HepG2 (cell line): ENCODE data around the gene OXLD1. TPM values are rescaled to one million over a fixed set of nuclear protein-coding genes. Genes with fewer than 3 reads are reported as not detected.

ENCODE experiments used
- ARID5B ChIP-seq: IDR thresholded peaks from 2 replicates; pipeline ENCODE4 v1.4.0; 2020; ENCODE audit warnings: mild to moderate bottlenecking, missing genetic modification reagents
- CBFB ChIP-seq: sonication (generic); formaldehyde crosslinking; IDR thresholded peaks from 2 replicates; pipeline ENCODE4 v1.4.0; 2020; ENCODE audit warnings: missing genetic modification reagents
- CBX5 ChIP-seq: sonication (generic); formaldehyde crosslinking; IDR thresholded peaks from 2 replicates; pipeline ENCODE4 v1.4.0; 2020; ENCODE audit warnings: missing genetic modification reagents, borderline replicate concordance
- ELF3 ChIP-seq: IDR thresholded peaks from 2 replicates; pipeline ENCODE4 v1.6.1; 2016; ENCODE audit warnings: missing genetic modification reagents, missing compliant biosample characterization
- GATAD1 ChIP-seq: IDR thresholded peaks from 2 replicates; pipeline ENCODE4 v1.6.1; 2016; ENCODE audit warnings: missing genetic modification reagents, missing compliant biosample characterization
- HOXA3 ChIP-seq: sonication (generic); formaldehyde crosslinking; IDR thresholded peaks from 2 replicates; pipeline ENCODE4 v1.5.0; 2020; ENCODE audit warnings: missing genetic modification reagents
- JUND ChIP-seq: sonication (generic); formaldehyde crosslinking; IDR thresholded peaks from 2 replicates; pipeline ENCODE4 v1.8.0; 2022; ENCODE audit warnings: mild to moderate bottlenecking, missing genetic modification reagents
- MAFF ChIP-seq: IDR thresholded peaks from 2 replicates; pipeline ENCODE4 v1.6.1; 2011; ENCODE audit warnings: low read depth, low read length, improper control_type of control experiment
- MAZ ChIP-seq, 2 experiments: sonication (generic) in 1 of 2; formaldehyde crosslinking in 1 of 2; IDR thresholded peaks; 2 replicates each; pipeline versions ENCODE4 v1.5.0 to v1.6.1; 2012 to 2020; ENCODE audit warnings: low read depth in 2 of 2, mild to moderate bottlenecking in 2 of 2, borderline replicate concordance in 1 of 2, improper control_type of control experiment in 1 of 2, low read length in 1 of 2, missing genetic modification reagents in 1 of 2, moderate library complexity in 1 of 2
- MIER3 ChIP-seq: IDR thresholded peaks from 2 replicates; pipeline ENCODE4 v1.6.1; 2016; ENCODE audit warnings: missing compliant biosample characterization, borderline replicate concordance
- MNT ChIP-seq: fragments of 450-650 bp; IDR thresholded peaks from 2 replicates; pipeline ENCODE4 v1.6.1; 2016
- NBN ChIP-seq: fragments of 450-650 bp; conservative IDR thresholded peaks from 2 replicates; pipeline ENCODE4 v1.6.1; 2017
- SSRP1 ChIP-seq: IDR thresholded peaks from 2 replicates; pipeline ENCODE4 v1.6.1; 2016; ENCODE audit warnings: control low read depth
- THAP7 ChIP-seq: sonication (generic); formaldehyde crosslinking; IDR thresholded peaks from 2 replicates; pipeline ENCODE4 v1.8.1; 2023; ENCODE audit warnings: mild to moderate bottlenecking, missing genetic modification reagents
- ZFP36 ChIP-seq: fragments of 150-350 bp; IDR thresholded peaks from 2 replicates; pipeline ENCODE4 v1.6.1; 2018; ENCODE audit warnings: borderline replicate concordance, low read length, low read depth; ENCODE audit not compliant: partially characterized antibody
- ZNF557 ChIP-seq: sonication (generic); formaldehyde crosslinking; IDR thresholded peaks from 2 replicates; pipeline ENCODE4 v1.4.0; 2020; ENCODE audit warnings: missing genetic modification reagents
- ZNF577 ChIP-seq: sonication (generic); formaldehyde crosslinking; IDR thresholded peaks from 2 replicates; pipeline ENCODE4 v1.4.0; 2020; ENCODE audit warnings: mild to moderate bottlenecking, low read depth, missing genetic modification reagents, borderline replicate concordance
- ZNF749 ChIP-seq: sonication (generic); formaldehyde crosslinking; IDR thresholded peaks from 2 replicates; pipeline ENCODE4 v1.8.0; 2022; ENCODE audit warnings: mild to moderate bottlenecking, missing genetic modification reagents, moderate library complexity, borderline replicate concordance
- polyA plus RNA-seq, 8 experiments: library from polyadenylated mRNA; depleted of rRNA in 3 of 8; stranded (reverse) in 7 of 8; unstranded in 1 of 8; fragments of >200 nt; fragmentation: Illumina TruSeq in 4 of 8; extraction: Trizol in 4 of 8; gene quantifications; 2 replicates each; pipeline versions ENCODE4 v1.2.1 to v1.2.3, GENCODE V29; 2011 to 2016; ENCODE audit warnings: low read depth in 4 of 8, missing spikeins in 1 of 8, mixed read lengths in 1 of 8; ENCODE audit not compliant: insufficient read depth in 1 of 8
- total RNA-seq, 5 experiments: library from RNA; depleted of rRNA; stranded (reverse); fragments of >200 nt; fragmentation: Illumina TruSeq; extraction: Trizol; gene quantifications; 2 replicates each; pipeline ENCODE4 v1.2.3, GENCODE V29; 2016; ENCODE audit warnings: low read depth in 1 of 5
- TF ChIP-seq, protein P1 (sequence below): sonication (generic); formaldehyde crosslinking; IDR thresholded peaks from 2 replicates; pipeline ENCODE4 v1.8.1; 2022; ENCODE audit warnings: mild to moderate bottlenecking, missing genetic modification reagents
- TF ChIP-seq, protein P2 (sequence below): sonication (generic); formaldehyde crosslinking; IDR thresholded peaks from 2 replicates; pipeline ENCODE4 v1.5.1; 2020; ENCODE audit warnings: mild to moderate bottlenecking, moderate library complexity, missing genetic modification reagents

Gene OXLD1
- total and polyA plus RNA-seq, 2 of the 13 experiments (the other 11 are each of a cell fraction or from before 2014, with no cell fraction given): 27.1 to 37.5 TPM

DNA sequence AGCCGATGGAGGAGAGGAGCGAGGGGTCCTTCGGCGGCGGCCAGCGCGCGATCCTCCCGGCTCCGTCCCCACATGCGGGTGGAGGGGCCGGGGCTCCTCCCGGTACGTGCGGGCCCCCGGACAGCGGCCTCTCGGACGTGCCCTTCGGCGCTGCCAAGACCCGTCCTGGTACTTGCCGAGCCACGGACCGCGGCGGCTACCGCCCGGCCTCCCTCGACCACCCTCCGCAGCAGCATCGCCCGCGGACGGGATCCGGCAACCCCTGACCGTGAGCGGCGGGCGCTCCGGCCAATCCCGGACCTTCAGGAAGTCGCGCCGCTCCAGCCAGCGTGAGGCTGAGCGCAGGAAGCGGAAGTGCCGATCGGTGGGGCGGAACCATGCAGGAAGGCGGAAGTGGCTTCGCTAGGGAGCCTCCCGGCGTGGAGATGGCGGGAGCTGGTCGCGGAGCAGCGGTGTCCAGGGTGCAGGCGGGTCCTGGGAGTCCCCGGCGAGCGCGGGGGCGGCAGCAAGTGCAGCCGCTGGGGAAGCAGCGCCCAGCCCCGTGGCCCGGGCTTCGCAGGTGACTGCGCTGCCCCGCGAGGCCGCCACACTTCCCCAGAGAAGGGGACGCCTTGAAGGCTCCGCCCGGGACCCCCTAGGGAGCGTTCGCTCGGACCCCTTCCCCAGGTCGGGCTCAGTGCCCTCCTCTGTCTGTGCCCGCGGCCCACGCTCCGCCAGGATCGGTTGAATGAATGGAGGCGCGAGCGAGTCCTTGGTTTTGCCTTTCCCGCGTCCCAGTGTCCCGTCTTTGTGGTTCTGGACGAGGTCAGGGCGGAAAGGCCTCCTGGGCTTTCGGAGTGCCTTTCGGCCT lies at the start of gene OXLD1, which contains the start of gene CCDC137 (continued):
- TF ChIP-seq MAFF (no peak), ZNF577 (CRISPR knock-in tag) (no peak; the same call in 1 of the 2 replicates), CBX5 (no peak; the same call in 1 of the 2 replicates), ZNF749 (CRISPR knock-in tag) (no peak; the same call in 1 of the 2 replicates), ZNF557 (CRISPR knock-in tag) (peak; percentile 82; the same call in 1 of the 2 replicates), NBN (no peak), THAP7 (CRISPR knock-in tag) (peak; percentile 54; the same call in 1 of the 2 replicates), ARID5B (no peak; the same call in 1 of the 2 replicates), SSRP1 (CRISPR knock-in tag) (no peak), JUND (CRISPR knock-in tag) (no peak; the same call in 1 of the 2 replicates), GATAD1 (CRISPR knock-in tag) (peak; percentile 97), MAZ (IDR thresholded peaks at IDR 0.05; ENCODE audit: borderline replicate concordance, low read depth, low read length) (no peak), MAZ (CRISPR knock-in tag; IDR thresholded peaks at IDR 0.05; ENCODE audit: low read depth) (peak; percentile 92), HOXA3 (peak; percentile 94), ZFP36 (no peak), MIER3 (CRISPR knock-in tag) (peak; percentile 85; the same call in 1 of the 2 replicates), MNT (peak; percentile 50; the same call in 1 of the 2 replicates), CBFB (CRISPR knock-in tag) (peak; percentile 75), ELF3 (CRISPR knock-in tag) (peak; percentile 97)
- TF ChIP-seq, protein P1, sequence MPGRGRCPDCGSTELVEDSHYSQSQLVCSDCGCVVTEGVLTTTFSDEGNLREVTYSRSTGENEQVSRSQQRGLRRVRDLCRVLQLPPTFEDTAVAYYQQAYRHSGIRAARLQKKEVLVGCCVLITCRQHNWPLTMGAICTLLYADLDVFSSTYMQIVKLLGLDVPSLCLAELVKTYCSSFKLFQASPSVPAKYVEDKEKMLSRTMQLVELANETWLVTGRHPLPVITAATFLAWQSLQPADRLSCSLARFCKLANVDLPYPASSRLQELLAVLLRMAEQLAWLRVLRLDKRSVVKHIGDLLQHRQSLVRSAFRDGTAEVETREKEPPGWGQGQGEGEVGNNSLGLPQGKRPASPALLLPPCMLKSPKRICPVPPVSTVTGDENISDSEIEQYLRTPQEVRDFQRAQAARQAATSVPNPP (CRISPR knock-in tag): 0 out of 2 replicates have a peak, but pooled peaks have one; percentile 80
- TF ChIP-seq, protein P2, sequence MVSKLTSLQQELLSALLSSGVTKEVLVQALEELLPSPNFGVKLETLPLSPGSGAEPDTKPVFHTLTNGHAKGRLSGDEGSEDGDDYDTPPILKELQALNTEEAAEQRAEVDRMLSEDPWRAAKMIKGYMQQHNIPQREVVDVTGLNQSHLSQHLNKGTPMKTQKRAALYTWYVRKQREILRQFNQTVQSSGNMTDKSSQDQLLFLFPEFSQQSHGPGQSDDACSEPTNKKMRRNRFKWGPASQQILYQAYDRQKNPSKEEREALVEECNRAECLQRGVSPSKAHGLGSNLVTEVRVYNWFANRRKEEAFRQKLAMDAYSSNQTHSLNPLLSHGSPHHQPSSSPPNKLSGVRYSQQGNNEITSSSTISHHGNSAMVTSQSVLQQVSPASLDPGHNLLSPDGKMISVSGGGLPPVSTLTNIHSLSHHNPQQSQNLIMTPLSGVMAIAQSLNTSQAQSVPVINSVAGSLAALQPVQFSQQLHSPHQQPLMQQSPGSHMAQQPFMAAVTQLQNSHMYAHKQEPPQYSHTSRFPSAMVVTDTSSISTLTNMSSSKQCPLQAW (CRISPR knock-in tag): peak; percentile 75; the same call in 1 of the 2 replicates
